RWPE1 (cell line): ENCODE measurements around the gene ADPRH.
"Not testable (repeated sequence)": the region's sequence is repeated elsewhere in the genome, so short reads cannot be mapped to it uniquely, and the experiment has no call there.

Experiments used
- CTCF ChIA-PET: fragments of 350-600 bp; sonication (Branson Sonifier 250); formaldehyde crosslinking; extraction: SDS; loops from one replicate; lab custom pipeline; 2021; lab: Yijun Ruan, JAX
- POLR2A ChIA-PET: fragments of 400-600 bp; formaldehyde crosslinking; extraction: SDS; loops from one replicate; lab custom pipeline; 2020; ENCODE audit warnings: antibody characterized with exemption; ENCODE audit not compliant: low non-redundant PET; lab: Yijun Ruan, JAX
- DNase-seq: peaks from one replicate; pipeline ENCODE4 v3.0.0; 2012; ENCODE audit warnings: low spot score
- H3K27ac ChIP-seq: fragments of 450-650 bp; 2 replicates; pipeline ENCODE4 v1.5.1; 2017
- TF ChIP-seq, protein P1 (sequence below): fragments of 450-650 bp; conservative IDR thresholded peaks from 2 replicates; pipeline ENCODE4 v1.5.1; 2017; ENCODE audit warnings: low read depth, mild to moderate bottlenecking

ADPRH gene

GRCh38 chr3:119550192-119550910 is 28.9 kb upstream of the ADPRH start:
- POLR2A ChIA-PET = no interaction called here

GRCh38 chr3:119551598-119551997 is 27.7 kb upstream of the ADPRH start:
- ChIA-PET POLR2A (no interaction called here), CTCF (no interaction called here)
- H3K27ac ChIP-seq = no peak overlapping the region
- TF ChIP-seq, protein P1, sequence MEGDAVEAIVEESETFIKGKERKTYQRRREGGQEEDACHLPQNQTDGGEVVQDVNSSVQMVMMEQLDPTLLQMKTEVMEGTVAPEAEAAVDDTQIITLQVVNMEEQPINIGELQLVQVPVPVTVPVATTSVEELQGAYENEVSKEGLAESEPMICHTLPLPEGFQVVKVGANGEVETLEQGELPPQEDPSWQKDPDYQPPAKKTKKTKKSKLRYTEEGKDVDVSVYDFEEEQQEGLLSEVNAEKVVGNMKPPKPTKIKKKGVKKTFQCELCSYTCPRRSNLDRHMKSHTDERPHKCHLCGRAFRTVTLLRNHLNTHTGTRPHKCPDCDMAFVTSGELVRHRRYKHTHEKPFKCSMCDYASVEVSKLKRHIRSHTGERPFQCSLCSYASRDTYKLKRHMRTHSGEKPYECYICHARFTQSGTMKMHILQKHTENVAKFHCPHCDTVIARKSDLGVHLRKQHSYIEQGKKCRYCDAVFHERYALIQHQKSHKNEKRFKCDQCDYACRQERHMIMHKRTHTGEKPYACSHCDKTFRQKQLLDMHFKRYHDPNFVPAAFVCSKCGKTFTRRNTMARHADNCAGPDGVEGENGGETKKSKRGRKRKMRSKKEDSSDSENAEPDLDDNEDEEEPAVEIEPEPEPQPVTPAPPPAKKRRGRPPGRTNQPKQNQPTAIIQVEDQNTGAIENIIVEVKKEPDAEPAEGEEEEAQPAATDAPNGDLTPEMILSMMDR = no peak
- no peak for DNase-seq

More at GRCh38 chr3:119550192-119550910, 28.9 kb upstream of the ADPRH start:
- CTCF ChIA-PET = interaction anchor here (1.0 kb wide), 1 partner anchor 9 kb away, joined by 3 read pairs; the partner anchor contains the start of gene CD80
- TF ChIP-seq, protein P1 = no peak
- no peak overlapping the region for H3K27ac ChIP-seq
- DNase-seq = no peak

DNA sequence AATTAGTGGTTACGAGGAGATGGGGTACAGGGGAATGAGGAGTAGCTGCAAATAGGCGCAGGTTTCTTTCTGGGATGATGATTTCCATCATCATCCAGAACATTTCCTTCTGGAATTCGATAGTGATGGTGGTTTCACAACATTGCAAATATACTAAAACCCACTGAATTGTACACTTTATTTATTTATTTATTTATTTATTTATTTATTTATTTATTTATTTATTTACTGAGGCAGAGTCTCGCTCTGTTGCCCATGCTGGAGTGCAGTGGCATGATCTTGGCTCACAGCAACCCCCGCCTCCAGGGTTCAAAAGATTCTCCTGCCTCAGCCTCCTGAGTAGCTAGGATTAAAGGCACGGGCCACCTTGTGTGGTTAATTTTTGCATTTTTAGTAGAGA is 26.4 kb upstream of the ADPRH start:
- CTCF ChIA-PET, H3K27ac ChIP-seq, DNase-seq, POLR2A ChIA-PET: not testable (repeated sequence)

DNA sequence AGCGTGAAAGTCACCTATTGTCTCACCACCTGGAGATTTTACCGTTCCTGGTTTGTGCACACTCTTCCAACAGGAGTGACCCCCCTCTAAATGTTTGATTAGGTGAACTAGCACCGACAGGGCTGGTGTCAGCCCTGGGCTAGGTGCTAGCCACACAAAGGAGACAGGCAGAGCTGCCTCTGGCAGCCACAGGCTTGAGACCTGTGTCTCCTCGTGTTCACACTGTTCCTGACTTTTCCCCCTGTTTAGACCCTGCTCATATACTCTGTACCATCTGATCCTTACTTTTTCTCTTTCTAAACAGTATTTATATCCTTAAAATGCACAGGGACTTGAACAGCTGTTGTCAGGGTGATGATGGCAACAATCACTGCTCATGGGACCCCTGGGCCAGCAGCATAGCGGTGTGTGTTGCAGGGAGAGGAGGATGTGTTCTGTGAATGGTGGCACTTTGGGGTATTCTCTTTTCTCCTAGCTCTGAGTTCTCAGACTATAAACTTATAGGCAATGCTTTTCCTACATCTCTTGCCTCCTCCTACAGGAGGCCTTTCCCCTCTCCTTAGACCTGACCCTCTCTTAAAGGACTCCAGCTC is 25.4 kb upstream of the ADPRH start:
- ChIA-PET POLR2A (no interaction called here), CTCF (interaction anchor here (0.6 kb wide), 1 partner anchor 128 kb away, joined by 4 read pairs; no protein-coding TSS in a partner anchor)
- TF ChIP-seq, protein P1 = no peak
- DNase-seq = no peak
- no peak overlapping the region for H3K27ac ChIP-seq

- no peak overlapping the region for H3K27ac ChIP-seq
- ChIA-PET CTCF (no interaction called here), POLR2A (no interaction called here)
- TF ChIP-seq, protein P1 = no peak
- no peak for DNase-seq
Measured at GRCh38 chr3:119555309-119555735, 24.0 kb upstream of the ADPRH start.

- POLR2A ChIA-PET = no interaction called here
- no peak for DNase-seq
- no peak overlapping the region for H3K27ac ChIP-seq
- CTCF ChIA-PET = no interaction called here
- TF ChIP-seq, protein P1 = no peak
Measured at GRCh38 chr3:119555929-119556328, 23.4 kb upstream of the ADPRH start.
